ENCODE measurements around the gene SELENOV. TPM values are rescaled to one million over a fixed set of nuclear protein-coding genes. Genes with fewer than 3 reads are reported as not detected.

The SELENOV gene
- total and polyA plus RNA-seq, 2 donors from 2014 or later, result not detected

DNA sequence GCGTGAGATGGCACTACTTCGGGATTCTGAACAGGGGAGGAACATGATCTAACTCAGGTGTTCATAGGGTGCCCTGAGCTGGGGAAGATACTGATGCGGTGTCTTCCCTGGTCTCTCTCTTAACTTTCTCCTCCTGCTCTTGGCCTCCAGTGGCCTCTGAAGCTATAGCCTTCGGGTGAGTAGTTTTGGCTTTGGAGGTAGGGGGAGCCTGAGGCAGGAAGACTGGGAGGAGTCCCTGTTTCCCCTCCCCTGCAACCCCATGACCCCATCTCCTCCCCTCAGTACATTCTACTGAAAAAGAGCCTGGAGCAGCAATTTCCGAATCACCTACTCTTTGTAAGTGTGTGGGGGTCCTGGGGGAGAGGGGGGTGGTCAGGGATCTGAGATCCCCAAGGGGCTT, 3.5 kb downstream of the SELENOV start:
- peak in 3 of 5 donors; percentile 24 to 53 (median 51) for DNase-seq
- no peak overlapping the region for H3K4me3 ChIP-seq (ENCODE audit: low read length in 3 of 3)
- no peaks in the 10 kb centered on the region for H3K9me3 ChIP-seq (ENCODE audit: control insufficient read depth in 2 of 3, insufficient read depth in 1 of 3, low read length in 3 of 3)
- H3K27me3 ChIP-seq (ENCODE audit: control insufficient read depth, insufficient read depth, low read length), result no peaks in the 10 kb centered on the region
- peaks cover 0 to 11% (median 0%) of the 10 kb centered on the region in 3 donors for H3K4me1 ChIP-seq (ENCODE audit: control insufficient read depth in 2 of 3, insufficient read depth in 2 of 3, low read depth in 1 of 3, low read length in 3 of 3)
- no peaks in the 10 kb centered on the region for H3K36me3 ChIP-seq (ENCODE audit: control insufficient read depth in 2 of 3, insufficient read depth in 3 of 3, low read length in 3 of 3)
- TF ChIP-seq, protein P1, sequence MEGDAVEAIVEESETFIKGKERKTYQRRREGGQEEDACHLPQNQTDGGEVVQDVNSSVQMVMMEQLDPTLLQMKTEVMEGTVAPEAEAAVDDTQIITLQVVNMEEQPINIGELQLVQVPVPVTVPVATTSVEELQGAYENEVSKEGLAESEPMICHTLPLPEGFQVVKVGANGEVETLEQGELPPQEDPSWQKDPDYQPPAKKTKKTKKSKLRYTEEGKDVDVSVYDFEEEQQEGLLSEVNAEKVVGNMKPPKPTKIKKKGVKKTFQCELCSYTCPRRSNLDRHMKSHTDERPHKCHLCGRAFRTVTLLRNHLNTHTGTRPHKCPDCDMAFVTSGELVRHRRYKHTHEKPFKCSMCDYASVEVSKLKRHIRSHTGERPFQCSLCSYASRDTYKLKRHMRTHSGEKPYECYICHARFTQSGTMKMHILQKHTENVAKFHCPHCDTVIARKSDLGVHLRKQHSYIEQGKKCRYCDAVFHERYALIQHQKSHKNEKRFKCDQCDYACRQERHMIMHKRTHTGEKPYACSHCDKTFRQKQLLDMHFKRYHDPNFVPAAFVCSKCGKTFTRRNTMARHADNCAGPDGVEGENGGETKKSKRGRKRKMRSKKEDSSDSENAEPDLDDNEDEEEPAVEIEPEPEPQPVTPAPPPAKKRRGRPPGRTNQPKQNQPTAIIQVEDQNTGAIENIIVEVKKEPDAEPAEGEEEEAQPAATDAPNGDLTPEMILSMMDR (IDR thresholded peaks at IDR 0.05; ENCODE audit: borderline replicate concordance, extremely low read depth, insufficient read depth), result no peak
- no peak for FAIRE-seq
- H3K9ac ChIP-seq (ENCODE audit: low read length in 3 of 3), result no peak overlapping the region
- intact Hi-C loops (cut with DNase I), result no loop called here
- no peak overlapping the region for H3K27ac ChIP-seq (ENCODE audit: low read depth in 2 of 2, low read length in 2 of 2)

DNA sequence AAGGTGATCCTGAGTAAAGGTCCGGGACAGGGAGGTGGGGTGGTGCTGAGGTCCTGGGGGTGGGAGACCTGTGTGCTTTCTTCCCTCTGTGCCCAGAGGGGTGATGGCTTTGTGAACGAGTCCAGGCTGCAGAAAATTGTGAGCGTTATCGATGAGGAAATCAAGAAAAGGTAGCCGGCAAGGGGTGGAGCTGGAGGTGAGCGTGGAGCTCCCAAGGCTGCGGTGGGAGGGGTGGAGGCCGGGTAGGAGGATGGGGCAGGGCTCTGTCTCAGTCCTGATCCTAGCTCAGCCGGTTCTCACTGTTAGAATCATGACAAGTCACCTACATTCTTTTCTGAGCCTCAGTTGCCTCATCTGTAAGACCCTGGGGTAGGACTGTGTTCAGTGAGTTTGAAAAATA, 4.0 kb downstream of the SELENOV start:
- no peaks in the 10 kb centered on the region for H3K27me3 ChIP-seq (ENCODE audit: control insufficient read depth, insufficient read depth, low read length)
- no peaks in the 10 kb centered on the region for H3K36me3 ChIP-seq (ENCODE audit: control insufficient read depth in 2 of 3, insufficient read depth in 3 of 3, low read length in 3 of 3)
- no peak overlapping the region for H3K4me3 ChIP-seq (ENCODE audit: low read length in 3 of 3)
- no peak overlapping the region for H3K9ac ChIP-seq (ENCODE audit: low read length in 3 of 3)
- DNase-seq, result peak in 1 of 5 donors; percentile 17
- intact Hi-C loops (cut with DNase I), result no loop called here
- TF ChIP-seq, protein P1 (IDR thresholded peaks at IDR 0.05; ENCODE audit: borderline replicate concordance, extremely low read depth, insufficient read depth), result no peak
- no peaks in the 10 kb centered on the region for H3K9me3 ChIP-seq (ENCODE audit: control insufficient read depth in 2 of 3, insufficient read depth in 1 of 3, low read length in 3 of 3)
- H3K27ac ChIP-seq (ENCODE audit: low read depth in 2 of 2, low read length in 2 of 2), result no peak overlapping the region
- peaks cover 0 to 11% (median 0%) of the 10 kb centered on the region in 3 donors for H3K4me1 ChIP-seq (ENCODE audit: control insufficient read depth in 2 of 3, insufficient read depth in 2 of 3, low read depth in 1 of 3, low read length in 3 of 3)
- no peak for FAIRE-seq

DNA sequence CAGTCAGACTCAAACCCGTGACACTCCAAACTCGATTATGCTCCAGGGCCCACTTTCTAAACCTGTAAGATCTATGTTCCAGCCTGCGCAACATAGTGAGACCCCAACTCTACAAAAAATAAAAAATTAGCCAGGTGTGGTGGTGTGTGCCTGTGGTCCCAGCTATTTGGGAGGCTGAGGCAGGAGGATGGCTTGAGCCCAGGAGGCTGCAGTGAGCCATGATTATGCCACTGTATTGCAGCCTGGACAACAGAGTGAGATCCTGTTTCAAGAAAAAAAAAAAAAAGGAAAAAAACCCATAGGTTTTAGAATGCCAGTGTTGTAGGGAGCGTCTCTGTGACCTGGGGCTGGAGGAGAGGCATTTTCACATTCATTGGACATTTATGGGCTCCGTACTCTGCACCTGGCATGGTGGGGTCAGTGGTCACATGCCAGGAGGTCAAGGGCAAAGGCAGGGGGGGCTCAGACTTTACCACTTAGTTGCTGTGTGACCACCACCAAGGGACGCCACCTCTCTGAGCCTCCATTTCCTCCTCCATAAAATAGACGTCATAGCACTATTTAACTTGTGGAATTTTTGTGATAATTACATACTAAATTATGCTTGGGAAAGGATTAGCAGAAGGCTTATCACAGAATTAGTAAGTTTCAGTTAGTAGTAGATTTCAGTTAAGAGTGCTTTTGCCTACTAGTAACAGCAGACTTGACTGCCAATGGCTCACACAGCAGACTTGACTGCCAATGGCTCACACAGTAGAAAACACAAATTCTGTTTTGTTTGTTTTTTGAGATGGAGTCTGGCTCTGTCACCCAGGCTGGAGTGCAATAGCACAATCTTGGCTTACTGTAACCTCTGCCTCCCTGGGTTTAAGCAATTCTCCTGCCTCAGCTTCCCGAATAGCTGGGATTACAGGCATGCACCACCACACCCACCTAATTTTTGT, 5.9 kb downstream of the SELENOV start:
- no peak overlapping the region for H3K9ac ChIP-seq (ENCODE audit: low read length in 3 of 3)
- H3K4me3 ChIP-seq (ENCODE audit: low read length in 3 of 3), result no peak overlapping the region
- H3K9me3 ChIP-seq (ENCODE audit: control insufficient read depth in 2 of 3, insufficient read depth in 1 of 3, low read length in 3 of 3), result no peaks in the 10 kb centered on the region
- intact Hi-C loops (cut with DNase I), result no loop called here
- no peaks in the 10 kb centered on the region for H3K27me3 ChIP-seq (ENCODE audit: control insufficient read depth, insufficient read depth, low read length)
- TF ChIP-seq, protein P1 (IDR thresholded peaks at IDR 0.05; ENCODE audit: borderline replicate concordance, extremely low read depth, insufficient read depth), result no peak
- no peak for FAIRE-seq
- H3K27ac ChIP-seq (ENCODE audit: low read depth in 2 of 2, low read length in 2 of 2), result no peak overlapping the region
- no peaks in the 10 kb centered on the region for H3K36me3 ChIP-seq (ENCODE audit: control insufficient read depth in 2 of 3, insufficient read depth in 3 of 3, low read length in 3 of 3)
- H3K4me1 ChIP-seq (ENCODE audit: control insufficient read depth in 2 of 3, insufficient read depth in 2 of 3, low read depth in 1 of 3, low read length in 3 of 3), result no peaks in the 10 kb centered on the region
- peak in 1 of 5 donors; percentile 42 for DNase-seq
